Measurements from ENCODE around the gene DHX15.

Gene DHX15

GRCh38 chr4:24584211-24584850 lies at the start of gene DHX15:
DHX15 (minus strand) TSS chr4:24584554; CDS start chr4:24584393, 161 bp downstream.
- peak; percentile 96 for DNase-seq

GRCh38 chr4:24632011-24632410 lies 47.7 kb upstream of the DHX15 start:
- DNase-seq = no peak

- DNase-seq = no peak
These were observed 46.6 kb upstream of the DHX15 start for GRCh38 chr4:24630937-24631336.

GRCh38 chr4:24625091-24625490 lies 40.7 kb upstream of the DHX15 start:
- DNase-seq = no peak

- no peak for DNase-seq
These were observed 40.0 kb upstream of the DHX15 start for GRCh38 chr4:24624381-24624780.

GRCh38 chr4:24622146-24622834 lies 37.9 kb upstream of the DHX15 start:
- DNase-seq = no peak

GRCh38 chr4:24615977-24616376 lies 31.6 kb upstream of the DHX15 start:
- DNase-seq = no peak

- peak; percentile 45 for DNase-seq
These were observed 30.5 kb upstream of the DHX15 start for GRCh38 chr4:24614881-24615280.

- no peak for DNase-seq
These were observed 29.1 kb upstream of the DHX15 start for GRCh38 chr4:24613502-24613901.

- no peak for DNase-seq
These were observed 27.2 kb upstream of the DHX15 start for GRCh38 chr4:24611575-24611974.

- no peak for DNase-seq
These were observed 23.0 kb upstream of the DHX15 start for GRCh38 chr4:24607334-24607733.

GRCh38 chr4:24605216-24605615 lies 20.9 kb upstream of the DHX15 start:
- DNase-seq = no peak

GRCh38 chr4:24604558-24605214 lies 20.3 kb upstream of the DHX15 start:
- DNase-seq = no peak

GRCh38 chr4:24603343-24603742 lies 19.0 kb upstream of the DHX15 start:
- no peak for DNase-seq

GRCh38 chr4:24601121-24601520 lies 16.8 kb upstream of the DHX15 start:
- no peak for DNase-seq

GRCh38 chr4:24599275-24599674 lies 14.9 kb upstream of the DHX15 start:
- no peak for DNase-seq

- DNase-seq = no peak
These were observed 13.7 kb upstream of the DHX15 start for GRCh38 chr4:24598025-24598424.

GRCh38 chr4:24595659-24596058 lies 11.3 kb upstream of the DHX15 start:
- no peak for DNase-seq

- DNase-seq = no peak
These were observed 10.5 kb upstream of the DHX15 start for GRCh38 chr4:24594887-24595286.

GRCh38 chr4:24589448-24589847 lies 5.1 kb upstream of the DHX15 start:
- peak; percentile 65 for DNase-seq

- no peak for DNase-seq
These were observed 4.0 kb upstream of the DHX15 start for GRCh38 chr4:24588216-24588954.

- DNase-seq = peak; percentile 58
These were observed 723 bp downstream of the DHX15 start for GRCh38 chr4:24583451-24584210.
